Stimulated activated CD8-positive, alpha-beta memory T cell treated with anti-CD3 and anti-CD28 coated beads, Interleukin-7, amount 100 ng/mL, for 1 hour (primary cell): Measurements from ENCODE around the gene KCND3.

Source experiments
- DNase-seq, 2 donors: peaks; one replicate each; pipeline ENCODE4 v3.0.0-alpha.2; 2020; ENCODE audit warnings: low read depth in 2 of 2

The KCND3 gene

DNA sequence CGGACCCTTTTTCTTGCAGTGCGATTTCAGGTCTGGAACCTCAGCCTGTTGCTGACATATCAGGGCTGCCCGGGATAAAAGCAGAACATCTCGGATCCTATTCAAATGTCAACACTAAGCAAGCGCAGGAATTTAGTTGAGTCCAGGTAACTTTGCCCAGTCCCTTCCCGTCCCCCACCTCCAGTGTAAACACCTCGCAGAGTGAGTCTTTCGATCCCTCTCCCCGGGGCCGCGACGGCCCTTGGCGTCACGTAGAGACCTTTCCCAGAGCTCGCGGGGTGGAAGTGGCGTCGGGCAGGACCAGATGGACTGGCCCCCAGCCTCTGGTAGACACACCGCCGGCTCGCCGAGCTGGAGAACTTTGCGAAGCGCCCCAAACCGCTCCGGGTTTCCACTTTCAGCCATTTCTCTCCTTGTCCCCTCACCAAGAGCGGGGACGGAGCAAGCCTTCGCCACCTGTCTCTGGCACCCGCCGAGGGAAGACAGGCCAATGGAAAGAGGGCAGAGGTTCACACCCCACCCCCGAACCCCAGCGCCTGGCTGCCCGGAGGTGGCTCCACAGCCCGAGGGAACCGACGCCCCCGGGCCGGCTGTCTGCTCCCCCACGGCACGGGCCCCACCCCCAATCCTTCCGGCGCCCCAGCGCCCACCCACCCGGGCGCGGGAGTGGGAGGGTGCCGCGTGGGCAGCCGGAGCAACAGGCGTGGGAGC, 570 bp downstream of the KCND3 start:
- no peak for DNase-seq

DNA sequence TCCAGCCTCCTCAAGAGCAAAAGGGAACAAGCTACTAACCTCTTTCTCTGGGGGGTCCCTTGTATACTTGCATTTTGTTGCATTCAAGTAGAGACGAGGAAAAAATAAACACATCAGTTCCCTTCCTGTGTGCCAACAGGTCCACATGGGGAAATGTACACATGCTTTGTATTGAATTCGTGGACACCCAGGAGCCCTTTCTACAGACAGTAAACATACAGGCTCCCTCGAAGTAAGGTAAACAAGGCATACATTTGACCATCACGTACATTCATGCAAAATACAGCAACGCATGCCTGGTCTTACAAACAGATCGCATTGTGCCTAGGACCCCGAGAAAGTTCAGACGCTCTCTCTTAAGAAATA, 1.1 kb downstream of the KCND3 start:
- DNase-seq: no peak

DNA sequence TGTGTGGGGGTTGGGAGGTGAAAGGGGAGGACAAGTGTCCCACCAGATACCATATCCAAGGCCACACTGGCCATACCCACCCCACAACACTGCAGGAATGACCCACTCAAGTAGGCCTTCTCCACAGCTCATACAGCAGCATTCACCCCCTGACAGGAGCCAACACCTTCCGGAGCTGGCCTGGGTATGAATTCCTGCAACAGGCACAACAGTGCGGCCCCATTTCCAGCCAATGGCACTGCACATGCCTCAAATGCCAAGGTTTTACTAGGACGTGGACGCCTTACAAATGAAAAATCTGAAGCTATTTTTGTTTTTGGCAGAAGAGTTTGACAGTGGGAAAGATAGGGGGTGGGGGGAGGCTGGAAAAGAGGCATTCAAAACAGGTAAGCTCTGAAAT, 2.0 kb downstream of the KCND3 start:
- DNase-seq: no peak

DNA sequence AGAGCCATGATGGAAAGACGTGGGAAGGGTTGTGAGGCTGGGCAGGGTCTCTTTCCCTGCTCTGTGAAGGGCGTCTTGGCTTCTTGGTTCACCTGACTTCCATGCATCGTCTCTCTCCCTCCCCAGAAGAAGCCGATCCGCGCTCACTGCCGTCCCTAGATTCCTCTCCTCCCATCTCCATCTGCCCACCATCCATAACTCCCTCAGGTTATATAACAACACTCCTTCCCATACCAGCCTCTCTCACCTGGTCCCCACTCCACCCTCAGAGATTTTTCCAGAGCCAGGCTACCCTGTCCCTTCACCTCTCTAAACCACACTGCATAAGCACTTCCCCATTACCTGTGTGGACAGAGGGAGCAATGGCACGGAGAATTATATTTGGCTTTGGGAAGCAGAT, 6.0 kb downstream of the KCND3 start:
- DNase-seq: no peak

DNA sequence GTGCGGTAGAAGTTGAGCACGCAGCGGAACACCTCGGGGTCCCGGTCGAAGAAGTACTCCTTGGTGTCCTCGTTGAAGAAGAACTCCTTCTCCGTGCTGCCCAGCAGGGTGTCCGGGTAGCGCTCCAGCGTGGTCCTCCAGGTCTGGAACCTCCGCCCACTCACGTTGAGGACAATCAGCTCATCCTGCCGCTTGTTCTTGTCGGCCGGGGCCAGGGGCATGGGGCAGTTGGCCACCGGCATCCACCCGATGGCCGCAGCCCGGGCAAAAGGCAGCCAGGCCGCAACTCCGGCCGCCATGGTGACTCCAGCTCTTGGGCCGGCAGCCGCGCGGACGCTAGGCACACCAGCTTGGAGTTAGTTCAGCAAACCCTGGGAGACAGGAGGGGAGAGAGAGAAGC, 7.0 kb downstream of the KCND3 start:
- no peak for DNase-seq

DNA sequence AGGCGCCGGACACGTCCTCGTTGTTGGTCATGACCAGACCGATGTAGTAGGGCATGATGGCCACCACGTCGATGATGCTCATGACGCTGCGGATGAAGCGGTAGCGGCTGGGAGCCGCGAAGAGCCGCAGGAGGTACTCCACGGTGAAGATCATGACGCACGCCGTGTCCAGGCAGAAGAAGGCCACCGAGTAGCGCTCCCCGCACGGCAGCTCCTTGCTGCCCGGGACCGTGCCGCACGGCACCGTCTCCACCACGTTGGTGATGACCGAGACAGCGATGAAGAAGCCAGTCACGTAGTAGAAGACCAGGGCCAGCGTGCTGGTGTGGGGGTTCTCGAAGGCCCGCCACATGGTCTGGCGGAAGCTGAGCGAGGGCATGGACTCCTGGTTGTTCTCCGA, 7.6 kb downstream of the KCND3 start:
- no peak for DNase-seq

DNA sequence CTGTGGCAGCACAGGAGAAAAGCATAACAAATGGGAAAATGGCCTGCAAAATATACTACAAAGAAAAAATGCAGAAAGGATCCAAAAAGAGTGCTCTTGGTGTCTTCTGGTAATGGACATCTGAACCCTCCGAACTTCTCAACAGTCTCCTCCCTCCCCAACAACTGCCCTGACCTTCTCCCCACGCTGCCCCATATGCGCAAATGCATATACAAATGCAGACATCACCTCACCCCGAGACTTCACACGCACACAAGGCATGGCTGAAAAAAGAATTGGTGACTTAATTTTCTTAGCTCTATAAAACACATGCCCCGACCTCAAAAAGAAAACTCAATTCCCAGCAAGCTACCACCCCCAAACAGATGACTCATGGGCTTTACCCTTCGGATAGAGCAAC, 8.4 kb downstream of the KCND3 start:
- DNase-seq: no peak

DNA sequence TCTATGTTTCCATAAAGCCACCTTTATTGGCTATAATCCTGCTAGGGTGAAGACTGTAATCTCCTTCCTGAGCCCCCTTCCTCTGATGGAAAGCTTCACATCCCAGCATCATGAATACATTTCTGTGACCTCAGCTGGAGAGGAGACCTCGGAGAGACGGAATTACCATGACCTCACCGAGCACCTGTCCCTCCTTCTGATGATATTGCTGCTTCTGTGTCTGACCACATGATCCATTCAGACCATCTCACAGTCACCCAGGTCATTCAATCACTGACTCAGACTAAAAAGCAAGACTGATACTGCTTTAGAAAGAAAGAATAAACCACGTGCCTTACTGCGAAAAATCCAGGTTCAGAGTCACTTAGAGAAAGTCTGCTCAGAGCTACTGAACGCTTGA, 8.8 kb downstream of the KCND3 start:
- DNase-seq: no peak

DNA sequence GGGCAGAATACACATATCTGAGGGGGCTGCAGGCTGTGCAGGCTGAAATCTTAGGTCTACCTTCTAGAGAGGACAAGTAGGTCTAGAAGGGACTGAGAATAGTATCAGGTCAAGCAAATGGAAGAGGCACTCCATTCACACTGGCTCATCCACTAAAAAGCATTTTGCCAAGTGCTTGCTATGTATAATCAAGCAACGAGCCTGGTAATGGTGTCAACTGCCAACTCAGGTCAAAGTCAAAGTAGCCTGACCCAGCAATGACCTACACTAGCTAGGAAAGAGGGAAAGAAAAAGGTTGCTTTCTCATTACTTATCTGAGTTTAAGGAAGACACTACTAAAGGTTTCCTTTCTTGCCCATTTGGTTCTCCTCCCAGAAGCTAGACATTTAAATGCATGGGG, 10.8 kb downstream of the KCND3 start:
- DNase-seq: no peak

DNA sequence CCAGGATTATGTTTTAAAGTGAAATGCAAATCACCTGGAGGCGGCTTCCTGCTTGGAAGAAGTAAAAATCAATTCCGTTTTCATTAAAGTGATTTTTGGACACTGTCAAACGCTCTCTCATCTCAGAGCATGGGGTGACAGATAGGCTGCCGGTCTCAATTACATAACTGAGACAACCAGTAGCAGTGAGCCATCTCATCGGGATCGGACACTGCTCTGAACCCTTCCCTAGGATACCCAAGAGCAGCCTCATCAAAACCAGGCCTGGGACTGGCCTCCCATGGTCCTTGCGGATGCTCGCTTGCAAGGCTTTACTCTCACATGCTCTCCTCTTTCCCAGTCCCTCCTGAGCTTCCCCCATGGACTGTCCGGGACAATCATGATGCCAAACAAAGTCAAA, 12.1 kb downstream of the KCND3 start:
- no peak for DNase-seq

DNA sequence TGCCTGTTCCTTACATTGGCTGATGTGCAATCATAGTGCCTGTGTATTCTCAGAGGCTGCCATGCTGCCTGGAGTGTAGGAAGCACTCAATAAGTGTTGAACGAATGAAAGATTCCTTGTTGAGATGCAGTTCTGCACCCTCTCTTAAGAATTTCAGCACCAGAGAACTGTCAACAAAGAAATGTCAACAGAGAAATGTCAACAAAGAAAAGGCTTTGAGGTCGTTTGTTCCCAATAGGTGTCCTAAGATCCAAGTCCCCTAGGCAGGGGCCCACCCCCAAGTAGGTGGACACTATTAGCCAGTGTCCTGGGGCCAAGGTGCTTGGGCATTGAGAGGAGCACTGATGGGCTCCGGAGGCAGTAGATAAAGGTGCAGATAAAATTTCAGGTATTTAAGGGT, 12.6 kb downstream of the KCND3 start:
- DNase-seq: no peak

DNA sequence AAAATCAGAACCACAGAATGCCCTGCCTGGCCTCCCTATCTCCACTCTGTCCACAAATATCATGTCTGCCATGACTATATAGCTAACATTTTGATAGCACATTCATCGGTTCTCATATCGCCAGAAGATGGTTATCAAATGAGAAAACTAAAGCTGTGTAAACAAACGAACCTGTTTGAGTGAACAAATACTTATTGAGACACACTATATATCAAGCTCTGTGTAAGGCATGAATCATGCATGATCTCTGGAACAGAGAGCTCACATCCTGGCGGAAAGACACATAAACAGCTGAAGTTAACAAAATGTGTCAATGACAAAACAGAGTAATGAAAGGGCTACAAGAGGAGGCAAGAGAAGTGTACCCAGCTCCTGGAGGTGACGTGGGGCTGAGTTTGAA, 13.1 kb downstream of the KCND3 start:
- no peak for DNase-seq

DNA sequence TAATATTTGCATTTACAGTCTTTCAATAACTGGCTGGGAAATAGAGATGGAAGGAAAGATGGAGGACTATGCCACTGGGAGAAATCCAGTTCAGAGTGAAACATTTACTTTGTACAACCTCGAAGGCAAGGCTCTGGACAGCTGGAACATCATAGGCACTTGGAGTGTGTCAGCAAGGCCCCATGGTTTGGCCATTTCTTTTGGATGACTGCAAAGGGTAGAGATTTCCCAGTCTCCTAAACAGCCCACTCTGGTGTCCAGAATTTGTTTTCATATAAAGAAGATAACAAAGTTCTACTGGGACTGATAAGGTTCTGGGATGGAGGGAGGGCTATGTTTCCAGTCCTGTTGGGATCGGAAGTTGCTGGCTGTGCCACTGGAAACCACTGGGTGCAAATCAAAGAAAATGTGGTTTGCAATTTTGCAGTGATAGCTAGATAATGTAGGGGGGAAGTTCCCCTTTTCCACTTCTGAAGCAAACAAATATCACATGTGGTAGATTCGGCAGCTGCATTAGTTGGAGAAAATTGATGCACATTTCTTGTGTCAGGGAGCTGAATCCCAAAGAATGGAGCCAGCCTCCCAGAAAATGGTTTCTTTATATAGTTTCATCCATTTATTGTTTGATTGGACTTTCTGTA, 16.2 kb downstream of the KCND3 start:
- DNase-seq: no peak

DNA sequence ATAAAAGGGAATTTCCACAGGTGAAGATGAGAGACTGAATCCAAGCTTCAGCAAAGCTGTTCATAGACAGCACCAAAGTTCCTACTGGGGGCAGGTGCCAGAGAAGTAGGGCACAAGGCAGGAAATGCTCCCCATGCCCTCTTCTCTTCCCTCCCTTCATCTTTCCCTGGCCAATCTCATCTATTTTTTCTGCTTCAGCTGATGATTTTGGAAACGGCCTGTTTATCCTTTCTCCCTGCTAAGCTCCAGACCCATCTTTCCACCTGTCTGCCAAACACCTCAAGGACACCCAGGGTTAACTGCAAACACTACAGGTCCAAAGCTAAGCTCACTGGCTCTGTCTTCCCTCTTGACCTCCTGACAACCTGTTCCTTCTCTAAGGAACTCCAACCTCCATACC, 18.1 kb downstream of the KCND3 start:
- DNase-seq: no peak

DNA sequence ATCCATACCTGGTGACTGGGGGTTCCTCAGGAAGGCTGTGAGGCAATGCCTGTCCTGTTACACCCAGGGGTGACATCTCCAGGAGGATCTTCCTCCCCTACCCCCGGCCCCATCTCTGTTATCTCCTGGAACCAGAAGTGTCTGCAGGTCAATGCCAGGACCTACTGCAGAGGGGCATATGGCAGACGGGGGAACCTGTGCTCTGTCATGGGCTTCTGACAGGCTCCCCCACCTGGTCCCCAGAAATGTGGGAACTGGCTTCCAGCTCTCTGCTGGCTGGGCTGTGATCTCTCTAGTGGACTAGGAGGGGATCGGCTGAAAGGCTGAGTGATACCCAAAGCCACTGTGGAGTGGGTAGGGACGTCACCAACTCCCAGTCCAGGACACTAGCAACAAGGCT, 21.0 kb downstream of the KCND3 start:
- DNase-seq: no peak

DNA sequence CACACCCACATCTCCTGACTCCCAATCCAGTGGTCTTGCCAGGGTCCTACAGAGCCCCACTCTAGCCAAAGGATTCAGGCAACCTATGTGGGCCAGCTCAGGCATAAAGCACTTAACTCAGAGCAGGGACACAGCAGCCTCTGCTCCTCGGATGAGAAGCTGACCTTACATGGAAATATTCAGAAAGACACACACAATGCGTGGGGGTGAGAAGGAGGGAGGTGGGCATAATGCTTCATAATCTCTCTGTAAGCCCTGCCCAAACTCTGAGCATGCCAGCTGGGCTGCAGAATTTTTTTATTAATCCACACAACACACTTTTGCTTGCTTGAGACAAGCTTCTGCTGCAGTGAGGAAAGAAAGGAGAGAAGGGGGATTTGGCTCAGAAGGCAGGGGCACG, 21.6 kb downstream of the KCND3 start:
- no peak for DNase-seq

DNA sequence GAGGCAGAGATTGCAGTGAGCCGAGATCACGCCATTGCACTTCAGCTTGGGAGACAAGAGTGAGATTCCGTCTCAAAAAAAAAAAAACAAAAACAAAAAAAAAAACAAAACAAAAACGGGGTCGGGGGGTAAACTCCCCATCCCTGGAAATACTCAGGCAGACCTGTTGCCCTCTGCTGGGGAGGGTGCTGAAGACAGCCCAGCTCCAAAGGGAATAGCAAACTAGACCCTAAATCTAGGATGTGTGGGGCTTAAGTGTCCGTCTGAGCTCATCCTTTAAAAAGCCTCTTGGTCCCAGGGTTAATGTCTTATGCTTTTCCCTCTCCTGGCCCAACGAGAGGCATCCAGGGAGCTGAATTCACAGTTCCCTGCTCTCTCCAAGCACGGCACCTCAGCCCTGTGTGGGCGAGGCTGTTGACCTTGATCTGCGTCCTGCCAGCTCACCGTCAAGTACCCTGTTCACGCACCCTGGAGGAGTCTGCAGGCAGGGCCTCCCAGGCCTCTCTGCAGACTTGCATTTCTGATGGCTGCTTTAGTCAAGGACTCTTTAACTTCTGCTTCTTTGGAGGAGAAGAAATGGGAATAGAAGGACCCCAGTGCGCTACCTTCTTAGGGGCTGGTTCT, 22.3 kb downstream of the KCND3 start:
- DNase-seq: no peak

DNA sequence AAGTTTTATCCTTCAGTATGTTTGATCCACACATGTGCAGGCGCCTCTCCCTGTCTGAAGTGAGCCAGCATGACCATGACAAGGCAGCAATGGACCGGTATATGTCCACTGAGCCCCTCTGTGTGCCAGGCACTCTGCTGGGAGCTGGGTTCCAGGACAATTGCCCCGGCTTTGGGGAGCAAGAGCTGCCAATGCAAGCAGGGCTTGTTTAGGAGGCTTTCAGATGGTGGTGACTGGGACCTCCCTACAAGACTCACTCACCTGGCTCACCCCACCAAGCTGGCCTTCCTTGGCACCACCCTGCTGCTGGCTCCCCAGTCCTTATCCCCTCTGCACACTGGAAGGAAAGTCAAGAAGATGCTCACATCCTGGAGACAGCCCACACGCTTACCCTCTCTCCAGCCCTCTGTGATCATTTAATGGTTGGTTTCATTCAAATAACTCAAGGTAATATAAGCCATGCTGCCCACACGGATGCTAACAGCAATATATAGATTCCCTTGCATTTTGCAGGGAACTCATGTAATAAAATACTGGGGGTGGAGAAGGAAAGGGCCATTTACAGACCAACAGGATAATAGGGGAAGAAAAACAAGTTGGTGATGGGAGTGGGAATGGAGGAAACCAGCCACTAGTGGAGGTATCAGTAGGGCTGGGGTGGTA, 23.6 kb downstream of the KCND3 start:
- DNase-seq: no peak

DNA sequence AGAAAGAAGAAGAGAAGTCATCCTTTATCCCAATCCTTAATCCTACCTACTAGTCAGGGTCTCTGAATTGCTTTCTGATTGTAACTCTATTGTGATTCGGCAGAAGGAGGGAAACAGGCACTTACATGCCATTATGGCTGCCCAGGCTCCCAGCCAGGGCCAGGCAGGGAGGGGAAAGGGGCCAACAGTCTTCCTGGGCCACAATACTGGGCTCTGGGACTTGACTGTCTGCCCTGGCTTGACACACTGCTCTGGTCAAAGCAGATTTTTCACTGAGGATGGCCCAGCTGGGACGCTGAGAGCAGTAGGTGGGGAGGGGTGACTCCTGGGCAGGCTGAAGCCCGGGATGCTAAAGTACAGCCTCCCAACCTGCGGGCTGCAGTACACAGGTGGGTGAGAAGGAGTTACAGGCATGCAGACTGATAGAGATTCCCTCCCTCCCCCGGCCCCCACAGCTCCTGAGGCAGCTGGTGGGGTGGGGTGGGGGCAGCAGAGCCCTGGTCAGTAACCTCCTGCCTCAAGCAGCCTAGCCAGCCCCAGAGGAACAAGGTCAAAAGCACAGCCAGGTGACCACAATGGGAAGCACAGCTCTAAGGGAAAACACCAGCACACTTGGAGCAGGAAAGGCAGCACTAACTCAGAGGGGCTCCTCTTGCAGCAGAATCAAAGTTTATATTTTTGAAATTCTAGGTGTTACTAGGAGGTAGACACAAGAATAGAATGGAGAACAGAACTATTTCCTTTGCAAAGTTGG, 25.3 kb downstream of the KCND3 start:
- DNase-seq: no peak

DNA sequence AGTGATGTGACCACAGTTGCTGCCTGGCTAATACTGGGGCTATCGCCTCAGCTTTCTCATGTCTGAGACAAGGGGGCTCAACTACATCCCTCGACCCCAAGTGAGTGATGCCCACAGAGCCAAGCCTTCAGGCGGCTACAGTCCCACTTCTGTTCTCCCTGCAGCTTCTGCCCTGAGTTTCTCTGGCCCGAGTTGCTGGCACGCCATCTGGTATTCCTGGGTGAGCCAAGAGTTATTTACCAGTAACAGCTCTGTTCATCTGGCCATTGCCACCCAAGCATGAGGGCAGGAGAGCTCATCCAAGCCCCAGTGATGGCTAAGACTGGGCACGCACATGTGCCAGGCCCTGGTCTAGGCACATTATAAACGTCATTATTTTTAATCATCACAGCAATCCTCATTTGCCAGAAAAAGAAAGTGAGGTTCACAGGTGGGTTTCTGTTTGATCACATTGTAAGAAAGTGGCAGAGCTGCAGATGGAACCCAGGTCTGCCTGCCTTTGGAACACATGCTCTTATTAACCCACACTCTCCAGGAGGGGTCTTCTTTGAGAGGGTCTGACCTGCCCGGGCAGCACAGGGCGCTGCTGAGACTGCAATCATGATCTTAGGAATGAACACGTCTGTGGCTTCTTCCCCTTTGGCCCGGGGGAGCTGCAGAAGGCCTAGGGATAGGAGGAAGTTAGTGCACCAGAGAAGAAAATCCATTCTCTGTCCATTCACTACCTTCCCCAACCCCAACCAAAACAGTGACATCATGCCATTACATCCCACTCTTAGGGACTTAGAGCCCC, 27.5 kb downstream of the KCND3 start:
- no peak for DNase-seq

DNA sequence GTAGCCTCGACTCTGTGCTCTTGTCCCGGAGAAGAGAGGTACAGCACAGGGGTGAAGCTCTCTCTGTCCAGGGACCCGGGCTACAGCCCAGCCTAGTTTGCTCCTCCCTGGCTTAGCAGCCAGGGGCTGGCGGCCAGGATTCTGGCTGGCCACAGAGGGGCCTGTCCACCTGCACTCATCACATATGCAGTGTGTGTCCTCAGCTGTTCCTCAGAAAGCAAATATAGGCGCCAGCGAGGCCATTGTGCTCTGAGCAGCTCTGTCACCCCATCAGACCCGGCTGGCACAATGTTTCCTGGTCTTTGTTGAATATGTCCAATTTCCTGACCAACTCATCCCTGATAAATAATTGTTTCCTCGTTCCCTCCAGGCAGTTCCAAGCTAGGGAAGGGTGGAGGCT, 28.5 kb downstream of the KCND3 start:
- no peak for DNase-seq

DNA sequence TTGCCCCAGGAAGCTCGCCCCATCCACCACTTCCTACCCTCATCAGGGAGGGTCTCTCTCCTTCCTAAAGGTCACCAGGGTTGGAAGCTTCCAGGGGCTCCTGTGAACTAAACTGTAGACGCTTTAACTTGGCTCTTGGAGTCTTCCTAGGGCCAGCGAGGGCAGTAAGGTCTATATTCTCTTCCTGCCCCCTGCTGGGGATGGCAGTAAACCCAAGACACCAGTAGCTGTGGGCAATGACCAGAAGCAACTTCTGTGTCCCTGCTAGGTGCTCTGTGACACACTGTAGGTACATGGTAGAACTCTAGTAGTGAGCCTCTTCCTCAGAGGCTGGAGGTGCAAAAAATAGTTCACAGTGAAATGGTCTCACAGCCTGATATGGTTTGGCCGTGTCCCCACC, 30.0 kb downstream of the KCND3 start:
- no peak for DNase-seq
